ENCODE data around the gene SLC30A7.

- TF ChIP-seq CTCF (IDR thresholded peaks at IDR 0.05) (no peak), EZH2phosphoT487 (IDR thresholded peaks at IDR 0.05) (no peak)
Observed at GRCh38 chr1:101004061-101004460, 108.2 kb downstream of the SLC30A7 start.
